SU-DHL-6 (cell line): Measurements from ENCODE around the gene FAM124A.

ENCODE experiments used
- CTCF ChIP-seq: fragments of 200-600 bp; sonication (generic); IDR thresholded peaks from one replicate; pipeline ENCODE4 v1.5.1; 2017; ENCODE audit warnings: antibody characterized with exemption, mild to moderate bottlenecking, low read length, moderate library complexity; ENCODE audit not compliant: insufficient read depth, poor library complexity, severe bottlenecking
- EZH2phosphoT487 ChIP-seq: fragments of 200-600 bp; sonication (generic), shearing (Covaris generic); conservative IDR thresholded peaks from 2 replicates; pipeline ENCODE4 v1.6.1; 2018; ENCODE audit warnings: mild to moderate bottlenecking, antibody characterized with exemption, low read length, moderate library complexity, mixed read lengths

- TF ChIP-seq CTCF (no peak), EZH2phosphoT487 (no peak)
Observed at GRCh38 chr13:51311231-51311630, 89.0 kb downstream of the FAM124A start.
